HG03095 (cell line): Measurements from ENCODE around the gene TRMT61B.

ENCODE experiments used
- ATAC-seq: cut with Tn5 transposase; IDR thresholded peaks from one replicate; pipeline ENCODE4 v1.9.1; 2021; ENCODE audit warnings: moderate library complexity; ENCODE audit not compliant: unreplicated experiment

Gene TRMT61B

GRCh38 chr2:28868611-28869010, 1.5 kb downstream of the TRMT61B start:
- no peak for ATAC-seq

GRCh38 chr2:28855977-28856376, 14.1 kb downstream of the TRMT61B start:
- no peak for ATAC-seq

GRCh38 chr2:28855193-28855592, 14.9 kb downstream of the TRMT61B start:
- no peak for ATAC-seq

GRCh38 chr2:28842042-28842441, 28.1 kb downstream of the TRMT61B start:
- ATAC-seq = no peak

GRCh38 chr2:28838971-28839370, 31.1 kb downstream of the TRMT61B start:
- no peak for ATAC-seq

- ATAC-seq = no peak
Observed at GRCh38 chr2:28835781-28836180, 34.3 kb downstream of the TRMT61B start.

GRCh38 chr2:28833740-28834470, 36.2 kb downstream of the TRMT61B start:
- no peak for ATAC-seq

- no peak for ATAC-seq
Observed at GRCh38 chr2:28828382-28828781, 41.7 kb downstream of the TRMT61B start.

- no peak for ATAC-seq
Observed at GRCh38 chr2:28824870-28825269, 45.2 kb downstream of the TRMT61B start.

- ATAC-seq = no peak
Observed at GRCh38 chr2:28824207-28824606, 45.9 kb downstream of the TRMT61B start.

GRCh38 chr2:28822036-28822435, 48.1 kb downstream of the TRMT61B start:
- no peak for ATAC-seq

GRCh38 chr2:28821295-28821958, 48.7 kb downstream of the TRMT61B start:
- no peak for ATAC-seq

- ATAC-seq = no peak
Observed at GRCh38 chr2:28818053-28818452, 52.1 kb downstream of the TRMT61B start.

GRCh38 chr2:28810384-28811285, 59.5 kb downstream of the TRMT61B start, which contains the start of gene SPDYA:
TSS of gene SPDYA (plus strand) at chr2:28810834. CDS start at chr2:28816015, 5,181 bp downstream.
- peak; percentile 69 for ATAC-seq

GRCh38 chr2:28809927-28810326, 60.2 kb downstream of the TRMT61B start:
- ATAC-seq = no peak

- no peak for ATAC-seq
Observed at GRCh38 chr2:28802975-28803429, 67.1 kb downstream of the TRMT61B start.

- ATAC-seq = no peak
Observed at GRCh38 chr2:28801726-28802125, 68.4 kb downstream of the TRMT61B start.
